Epidermal melanocyte (primary cell): ENCODE measurements around the gene MICALL1.
"Not testable (repeated sequence)": the region's sequence is repeated elsewhere in the genome, so short reads cannot be mapped to it uniquely, and the experiment has no call there.

ENCODE experiments used
- DNase-seq: peaks from one replicate; pipeline ENCODE4 v3.0.0; 2011; ENCODE audit warnings: low spot score; ENCODE audit not compliant: insufficient read length

MICALL1 gene

DNA sequence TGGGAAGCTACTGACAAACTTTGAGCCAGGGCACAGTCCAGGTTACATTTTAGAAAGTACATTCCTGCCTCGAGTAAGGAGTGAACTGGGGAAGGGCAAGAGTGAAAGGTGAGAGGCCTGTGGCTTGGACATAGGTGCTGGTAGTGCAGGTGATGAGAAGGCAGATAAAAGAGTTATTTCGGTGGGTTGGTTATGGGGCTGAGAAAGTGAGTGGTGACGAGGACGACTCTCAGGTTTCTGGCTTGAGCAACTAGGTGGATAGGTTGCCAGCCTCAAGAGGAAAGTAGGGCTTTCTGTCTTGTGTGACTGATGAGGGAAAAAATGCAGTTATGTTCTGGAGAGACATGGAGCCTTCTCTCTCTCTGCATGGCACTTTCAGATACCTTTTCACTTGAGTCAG, 51.1 kb downstream of the MICALL1 start:
- no peak for DNase-seq

GRCh38 chr22:37959231-37959825, 53.2 kb downstream of the MICALL1 start:
- DNase-seq, result no peak

GRCh38 chr22:37961062-37961461, 55.0 kb downstream of the MICALL1 start:
- DNase-seq, result no peak

GRCh38 chr22:37965940-37966664, 60.0 kb downstream of the MICALL1 start:
- DNase-seq, result no peak

DNA sequence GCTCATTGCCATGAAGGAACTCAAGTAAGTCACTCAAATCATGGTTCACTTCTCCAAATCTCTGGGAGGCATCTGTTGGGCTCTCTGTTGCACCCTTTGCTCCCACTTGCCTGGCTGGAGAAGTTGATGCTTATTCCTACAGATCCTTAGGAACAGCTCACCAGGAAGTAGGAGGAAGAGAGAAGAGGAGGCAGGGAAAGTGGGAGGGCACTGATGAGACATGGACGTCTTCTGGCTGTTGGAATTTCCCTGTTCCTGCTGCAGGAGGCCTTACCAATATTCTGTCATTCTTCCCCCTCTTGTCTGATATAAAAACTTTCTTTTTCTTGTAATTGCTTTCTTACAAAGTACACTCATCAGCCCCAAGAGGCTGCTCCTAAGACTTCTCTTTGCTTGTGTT, 61.0 kb downstream of the MICALL1 start:
- DNase-seq, result no peak

DNA sequence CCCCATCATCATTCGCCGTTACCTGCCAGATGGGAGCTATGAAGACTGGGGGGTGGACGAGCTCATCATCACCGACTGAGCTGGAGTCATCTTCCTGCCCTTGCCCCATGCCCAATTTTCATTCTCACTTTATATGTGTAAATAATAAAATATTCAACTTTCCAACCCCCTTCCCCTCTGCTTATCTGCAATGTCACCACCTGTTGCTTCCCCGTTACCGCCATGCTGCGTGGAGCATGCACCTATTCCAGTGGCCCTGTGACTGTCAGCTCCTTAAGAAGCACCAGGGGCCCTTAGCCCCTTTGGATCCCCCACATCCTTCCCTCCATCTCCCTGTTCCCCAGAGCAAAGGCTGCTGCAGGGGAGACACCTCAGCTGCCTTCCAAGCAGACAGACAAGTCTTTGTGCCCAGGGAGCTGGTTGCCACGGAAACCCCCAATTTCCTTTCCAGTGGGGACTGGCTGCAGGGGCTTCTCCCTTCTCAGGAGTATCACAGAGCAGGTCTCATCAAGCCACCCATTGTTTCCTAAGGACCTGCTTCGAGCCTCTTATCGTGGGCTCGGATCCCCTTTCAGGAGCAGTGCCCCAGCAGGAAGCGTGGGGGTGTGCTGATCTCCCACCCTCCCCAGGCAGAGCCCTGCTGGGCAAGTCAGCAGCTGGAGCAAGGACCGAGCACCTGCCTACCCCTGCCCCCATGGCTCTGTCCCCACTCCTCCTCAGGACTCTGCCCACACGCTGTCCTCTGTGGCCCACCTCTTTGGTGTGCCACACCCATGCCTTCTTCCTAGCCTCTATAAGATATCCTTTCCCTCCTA, 61.7 kb downstream of the MICALL1 start:
- no peak for DNase-seq

DNA sequence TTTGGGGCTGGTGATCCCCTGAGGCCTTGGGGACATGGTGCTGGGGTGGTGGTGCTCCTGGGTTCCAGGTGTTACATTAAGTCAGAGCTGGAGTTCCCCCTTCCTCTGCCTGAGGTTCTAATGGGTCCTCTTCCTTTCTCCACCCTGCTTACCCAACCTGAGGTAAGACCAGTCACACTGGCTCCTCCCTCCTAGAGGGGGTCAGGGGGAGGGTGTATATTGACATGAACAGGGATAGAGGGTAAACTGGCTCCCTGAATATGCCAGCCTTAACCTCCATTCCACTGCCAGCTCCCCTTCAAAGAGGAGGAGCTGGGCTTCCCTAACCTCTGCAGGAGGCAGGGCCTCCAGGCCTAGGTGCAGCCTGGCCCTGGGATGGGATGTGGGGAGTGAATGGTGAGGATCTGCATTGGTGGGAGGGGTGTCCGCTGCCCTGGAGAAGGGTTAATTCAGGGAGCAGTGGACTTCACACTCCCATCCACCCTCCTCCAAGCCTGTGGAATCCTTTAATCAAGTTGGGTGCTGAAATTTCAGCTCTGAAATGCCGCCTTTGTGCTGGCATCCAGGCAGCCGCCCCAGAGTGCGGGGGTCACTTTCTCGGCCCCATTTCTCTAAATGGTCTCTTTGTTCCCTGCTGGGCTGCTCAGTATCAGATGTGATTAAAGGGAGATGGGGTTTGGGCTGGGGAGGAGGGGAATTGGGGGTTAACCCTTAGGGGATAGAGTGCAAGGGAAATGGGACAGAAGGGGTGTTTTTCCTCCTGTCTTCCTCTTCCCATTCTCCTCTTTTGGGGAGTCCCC, 62.6 kb downstream of the MICALL1 start:
- DNase-seq, result no peak

GRCh38 chr22:37970864-37971263, 64.8 kb downstream of the MICALL1 start:
- no peak for DNase-seq

GRCh38 chr22:37971475-37972434, 65.7 kb downstream of the MICALL1 start:
- DNase-seq, result no peak

GRCh38 chr22:37972527-37972926, 66.4 kb downstream of the MICALL1 start:
- peak; percentile 29 for DNase-seq

DNA sequence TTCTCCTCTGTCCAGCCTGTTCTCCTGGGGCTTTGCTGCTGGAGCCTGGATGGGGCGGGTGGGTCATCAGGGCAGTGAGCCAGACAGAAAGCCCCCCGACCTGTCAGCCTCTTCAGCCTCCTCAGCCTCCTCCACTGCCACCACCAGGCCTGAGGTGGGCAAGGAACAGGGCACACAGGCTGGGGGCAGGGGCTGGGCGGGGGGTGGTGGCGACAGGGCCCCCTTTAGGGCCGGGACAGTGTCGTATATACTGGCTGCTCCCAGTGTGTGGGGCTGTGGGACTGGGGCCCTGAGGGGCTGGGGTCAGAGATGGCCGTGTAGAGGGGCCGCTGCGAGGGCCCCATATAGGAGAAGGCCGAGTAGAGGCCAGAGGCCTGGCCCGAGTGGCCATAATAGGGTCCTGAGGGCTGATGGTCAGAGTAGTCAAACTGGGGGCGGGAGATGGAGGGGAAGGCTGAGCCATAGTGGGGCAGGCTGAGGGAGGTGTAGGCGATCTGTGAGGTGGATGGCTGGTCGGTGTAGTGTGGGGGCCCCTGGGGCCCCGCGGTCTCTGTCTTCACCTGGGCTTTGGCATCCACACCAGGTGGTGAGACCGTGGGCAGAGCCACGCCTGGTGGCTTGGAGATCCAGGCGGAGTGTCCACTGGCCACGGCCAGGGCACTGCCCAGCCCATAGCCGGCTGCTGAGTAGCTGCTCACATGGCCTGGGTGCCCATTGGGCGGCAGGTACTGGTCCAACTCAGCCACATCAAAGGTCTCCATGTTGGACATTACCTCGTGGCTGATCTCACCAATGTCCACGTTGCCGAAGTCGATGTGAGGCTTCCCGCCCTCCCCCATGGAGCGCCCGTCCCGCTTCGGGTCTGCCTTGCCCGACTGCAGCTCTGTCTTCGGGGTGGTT, 67.4 kb downstream of the MICALL1 start:
- DNase-seq, result no peak

- DNase-seq, result no peak
Measured at GRCh38 chr22:37975153-37975552, 69.1 kb downstream of the MICALL1 start.

GRCh38 chr22:37976022-37976421, 69.9 kb downstream of the MICALL1 start:
- DNase-seq, result not testable (repeated sequence)

GRCh38 chr22:37976547-37976946, 70.5 kb downstream of the MICALL1 start:
- no peak for DNase-seq

DNA sequence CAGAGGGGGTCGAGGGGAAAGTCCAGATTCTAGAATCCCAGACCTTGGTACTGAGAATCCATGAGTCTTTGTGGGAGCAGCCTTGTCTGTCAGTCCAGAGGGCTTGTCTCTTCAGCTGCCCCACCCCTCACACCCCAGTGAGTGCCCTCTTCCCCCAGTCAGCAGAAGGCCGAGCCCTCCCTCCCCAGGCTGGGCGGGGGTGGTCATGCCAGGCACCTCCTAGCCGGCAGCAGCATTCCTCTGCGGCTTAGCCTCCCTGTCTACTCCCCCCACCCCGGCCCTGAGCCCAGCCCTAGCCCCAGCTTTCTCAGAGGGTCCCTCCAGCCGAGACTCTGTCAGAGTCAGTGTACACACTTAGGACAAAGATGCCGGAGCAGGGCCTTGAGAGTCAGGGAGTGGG, 73.7 kb downstream of the MICALL1 start:
- DNase-seq, result no peak

DNA sequence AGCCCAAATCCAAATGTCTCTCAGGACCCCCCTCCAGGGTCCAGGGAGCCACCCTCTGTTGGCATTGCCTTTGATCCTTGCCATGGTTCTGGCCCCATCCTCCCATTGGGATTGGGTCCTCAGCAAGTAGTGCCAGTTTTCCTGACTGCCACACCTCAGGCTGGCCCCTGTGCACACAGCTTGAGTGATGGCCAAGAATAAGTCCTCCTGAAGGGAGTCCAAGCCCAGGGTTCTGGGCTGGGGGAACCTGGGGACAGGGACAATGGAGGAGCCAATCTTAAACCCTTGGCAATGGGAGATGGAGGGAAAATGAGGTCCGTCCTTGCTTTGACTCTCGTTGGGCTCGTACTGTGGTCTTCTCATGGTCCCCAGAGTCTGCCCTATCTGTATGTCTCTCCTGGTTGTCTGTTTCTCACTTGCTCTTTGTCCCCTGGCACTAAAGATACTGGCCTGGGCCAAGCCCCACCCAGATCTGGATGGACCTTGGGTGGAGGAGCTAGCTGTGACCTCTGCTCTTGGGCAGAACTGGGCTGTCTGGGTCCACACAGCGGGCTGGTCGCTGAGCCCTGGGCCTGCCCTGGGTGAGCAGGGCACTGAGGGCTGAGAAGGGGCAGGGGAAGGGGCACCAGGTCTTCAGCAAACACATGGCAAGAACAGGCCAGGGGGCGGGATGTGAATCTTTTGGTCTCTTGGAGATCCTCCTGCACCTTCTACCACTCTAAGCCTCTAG, 75.3 kb downstream of the MICALL1 start:
- no peak for DNase-seq

DNA sequence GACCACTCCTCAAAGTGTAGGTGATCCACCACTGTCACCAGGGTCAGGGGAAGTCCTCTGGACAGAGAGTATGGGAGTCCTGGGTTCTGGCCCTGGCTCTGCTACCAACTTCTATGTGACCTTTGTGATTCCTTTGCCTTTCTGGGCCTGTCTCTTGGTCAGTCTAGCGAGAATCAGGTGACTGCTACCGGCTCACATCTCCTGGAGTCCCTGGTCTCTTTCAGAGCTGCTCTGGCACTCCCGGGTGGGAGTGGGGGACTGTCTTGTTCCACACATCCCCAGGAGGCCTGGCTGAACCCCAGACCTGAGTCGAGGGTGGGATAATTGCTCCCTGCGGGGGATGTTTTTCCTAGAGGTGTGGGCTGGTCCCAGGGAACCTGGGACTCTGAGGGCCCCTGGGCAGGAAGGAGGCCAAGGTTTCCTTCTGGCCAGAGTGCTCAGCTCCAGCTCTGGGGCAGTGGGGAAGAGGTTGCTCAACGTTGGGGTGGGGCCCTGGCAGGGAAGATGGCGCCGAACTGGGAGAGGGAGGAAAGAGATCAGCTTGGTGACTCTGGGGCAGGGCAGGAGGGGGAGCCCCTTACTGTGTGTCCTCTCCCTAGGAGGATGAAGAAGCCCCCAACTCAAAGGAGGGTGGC, 76.2 kb downstream of the MICALL1 start:
- no peak for DNase-seq
